K562 (cell line): Measurements from ENCODE around the gene RNU11. TPM values are rescaled to one million over a fixed set of nuclear protein-coding genes. Genes with fewer than 3 reads are reported as not detected.
A peak's percentile ranks its signal among the peaks of the same experiment; 100 is the strongest.

Experiments used
- ATAC-seq: fragments of 200-7000 bp; cut with Tn5 transposase; 3 replicates; pipeline ENCODE4 v1.9.1; 2020; ENCODE audit warnings: moderate library complexity
- BruUV-seq: library from RNA; stranded (reverse); fragments of 400-500 nt; replicated peaks from 2 replicates; lab custom pipeline; 2021; lab: Mats Ljungman, UMichigan
- CTCF ChIA-PET: fragments of 300-600 bp; formaldehyde crosslinking; extraction: SDS; loops from one replicate; lab custom pipeline; 2021; ENCODE audit warnings: low intra/inter-chr PET ratio; lab: Yijun Ruan, JAX
- POLR2A ChIA-PET: fragments of 300-600, 350-650 bp; sonication (Branson Sonifier 250); formaldehyde crosslinking; extraction: SDS; loops from one replicate; lab custom pipeline; 2021; ENCODE audit warnings: antibody characterized with exemption, inconsistent platforms; lab: Yijun Ruan, JAX
- DNase-seq, 4 experiments: peaks; one replicate each; pipeline versions ENCODE4 v3.0.0 to v3.0.0-alpha.2; 2011 to 2018; ENCODE audit warnings: low spot score in 3 of 4, mixed read lengths in 3 of 4; ENCODE audit errors: extremely low read depth in 1 of 4
- FAIRE-seq: peaks from 2 replicates; lab custom pipeline; 2011; peaks lifted over from hg19 to GRCh38; lab: Jason Lieb, UNC
- H2AFZ ChIP-seq: 2 replicates; pipeline ENCODE4 v1.6.0; 2011; ENCODE audit warnings: low read depth, low read length, control low read depth, inconsistent platforms
- H3K27ac ChIP-seq: fragments of 200-600 bp; 3 replicates; pipeline ENCODE4 v1.8.0; 2011; ENCODE audit warnings: low read depth, mild to moderate bottlenecking, control low read depth, inconsistent platforms, low read length, moderate library complexity, mixed read lengths; ENCODE audit errors: extremely low read depth
- H3K27me3 ChIP-seq, 2 experiments: fragments of 300-600 bp in 1 of 2; 2 replicates in 1 of 2; 3 replicates in 1 of 2; pipeline versions ENCODE4 v1.6.0 to v1.8.0; 2011; ENCODE audit warnings: inconsistent platforms in 2 of 2, low read length in 2 of 2, mild to moderate bottlenecking in 1 of 2, mixed read lengths in 1 of 2, moderate library complexity in 1 of 2; ENCODE audit not compliant: control insufficient read depth in 2 of 2, insufficient read depth in 2 of 2
- H3K36me3 ChIP-seq: fragments of 300-600 bp; 3 replicates; pipeline ENCODE4 v1.8.0; 2011; ENCODE audit warnings: mild to moderate bottlenecking, low read length, inconsistent platforms; ENCODE audit not compliant: control insufficient read depth, insufficient read depth
- H3K4me1 ChIP-seq, 2 experiments: fragments of 200-600 bp in 1 of 2; replicated peaks in 1 of 2; 2 replicates in 1 of 2; 3 replicates in 1 of 2; pipeline versions ENCODE4 v1.5.1 to v1.8.0; 2011; ENCODE audit warnings: inconsistent platforms in 2 of 2, low read length in 2 of 2, mild to moderate bottlenecking in 1 of 2, mixed read lengths in 1 of 2, moderate library complexity in 1 of 2; ENCODE audit not compliant: control insufficient read depth in 2 of 2, insufficient read depth in 2 of 2
- H3K4me2 ChIP-seq: 2 replicates; pipeline ENCODE4 v1.6.1; 2011; ENCODE audit warnings: low read length, control low read depth, inconsistent platforms, mixed read lengths; ENCODE audit not compliant: insufficient read depth
- H3K4me3 ChIP-seq: fragments of 200-600 bp; sonication (generic), shearing (Covaris generic); 2 replicates; pipeline ENCODE4 v1.5.1; 2016; ENCODE audit warnings: control low read depth, inconsistent platforms
- H3K79me2 ChIP-seq: fragments of 200-600 bp; 3 replicates; pipeline ENCODE4 v1.8.0; 2011; ENCODE audit warnings: low read length, inconsistent platforms; ENCODE audit not compliant: control insufficient read depth, insufficient read depth
- H3K9ac ChIP-seq, 2 experiments: 2 replicates each; pipeline versions ENCODE4 v1.6.0 to v1.6.1; 2011; ENCODE audit warnings: low read depth in 2 of 2, low read length in 2 of 2, control low read depth in 1 of 2, inconsistent platforms in 1 of 2, mild to moderate bottlenecking in 1 of 2, mixed read lengths in 1 of 2; ENCODE audit not compliant: insufficient read depth in 1 of 2
- H3K9me1 ChIP-seq: one replicate; pipeline ENCODE4 v1.6.0; 2011; ENCODE audit warnings: inconsistent platforms, mild to moderate bottlenecking, low read length, moderate library complexity; ENCODE audit not compliant: control insufficient read depth, insufficient read depth
- H3K9me3 ChIP-seq: replicated peaks from 2 replicates; pipeline ENCODE4 v1.5.1; 2011; ENCODE audit warnings: low read depth, low read length, inconsistent platforms; ENCODE audit not compliant: control insufficient read depth, insufficient read depth
- H4K20me1 ChIP-seq: replicated peaks from 2 replicates; pipeline ENCODE4 v1.6.1; 2011; ENCODE audit warnings: low read length, inconsistent platforms, mixed read lengths; ENCODE audit not compliant: control insufficient read depth, insufficient read depth
- ADNP ChIP-seq: fragments of 200-800 bp; sonication (Bioruptor generic); IDR thresholded peaks from 2 replicates; pipeline ENCODE4 v1.6.1; 2016; ENCODE audit warnings: missing genetic modification characterization, missing compliant biosample characterization
- CBX5 ChIP-seq: IDR thresholded peaks from 2 replicates; pipeline ENCODE4 v1.6.1; 2014; ENCODE audit warnings: low read depth, borderline replicate concordance
- CGGBP1 ChIP-seq: fragments of 250-450 bp; sonication (Bioruptor Pico); IDR thresholded peaks from 2 replicates; pipeline ENCODE4 v1.9.0; 2021; ENCODE audit warnings: mild to moderate bottlenecking
- CREB3L1 ChIP-seq: fragments of 450-650 bp; IDR thresholded peaks from 2 replicates; pipeline ENCODE4 v1.6.1; 2014; ENCODE audit warnings: low read depth, mild to moderate bottlenecking, moderate library complexity, borderline replicate concordance
- EWSR1 ChIP-seq: fragments of 450-650 bp; IDR thresholded peaks from 2 replicates; pipeline ENCODE4 v1.6.1; 2018; ENCODE audit warnings: borderline replicate concordance, mild to moderate bottlenecking, low read depth, moderate library complexity; ENCODE audit not compliant: partially characterized antibody
- HDAC8 ChIP-seq: fragments of 450-650 bp; IDR thresholded peaks from 2 replicates; pipeline ENCODE4 v1.6.1; 2016; ENCODE audit warnings: mild to moderate bottlenecking, missing genetic modification characterization, moderate library complexity, missing compliant biosample characterization
- JUND ChIP-seq, 2 experiments: IDR thresholded peaks; 2 replicates in 1 of 2; 3 replicates in 1 of 2; pipeline ENCODE4 v1.6.1; 2011; ENCODE audit warnings: borderline replicate concordance in 2 of 2, low read depth in 2 of 2, low read length in 2 of 2, improper control_type of control experiment in 1 of 2, missing biosample characterization in 1 of 2, missing genetic modification characterization in 1 of 2, missing genetic modification reagents in 1 of 2
- KDM5B ChIP-seq: fragments of 200-600 bp; sonication (generic); IDR thresholded peaks from 2 replicates; pipeline ENCODE4 v1.6.1; 2012; ENCODE audit warnings: low read depth, mild to moderate bottlenecking, moderate library complexity, low read length, control low read depth, inconsistent platforms; ENCODE audit not compliant: insufficient replicate concordance
- L3MBTL2 ChIP-seq: fragments of 450-650 bp; IDR thresholded peaks from 2 replicates; pipeline ENCODE4 v1.6.1; 2016; ENCODE audit warnings: mild to moderate bottlenecking, moderate library complexity
- POLR2AphosphoS5 ChIP-seq: IDR thresholded peaks from 2 replicates; pipeline ENCODE4 v1.6.1; 2011; ENCODE audit warnings: mild to moderate bottlenecking, low read depth, low read length, moderate library complexity; ENCODE audit not compliant: control insufficient read depth, insufficient read depth
- POLR2H ChIP-seq: IDR thresholded peaks from 2 replicates; pipeline ENCODE4 v1.6.1; 2016; ENCODE audit warnings: missing genetic modification characterization, low read depth, mild to moderate bottlenecking, control low read depth, missing compliant biosample characterization, moderate library complexity
- RAD21 ChIP-seq, 2 experiments: fragments of 250-450 bp in 1 of 2; fragments of 450-650 bp in 1 of 2; sonication (Bioruptor Pico) in 1 of 2; formaldehyde crosslinking in 1 of 2; IDR thresholded peaks in 1 of 2; conservative IDR thresholded peaks in 1 of 2; 2 replicates each; pipeline versions ENCODE4 v1.4.0 to v1.8.0; 2020 to 2022; ENCODE audit warnings: mild to moderate bottlenecking in 2 of 2, moderate library complexity in 1 of 2
- RBBP5 ChIP-seq: fragments of 200-600 bp; sonication (generic); IDR thresholded peaks from 2 replicates; pipeline ENCODE4 v1.6.1; 2012; ENCODE audit warnings: borderline replicate concordance, mild to moderate bottlenecking, low read length, control low read depth, inconsistent platforms; ENCODE audit not compliant: insufficient read depth, poor library complexity, severe bottlenecking
- TBP ChIP-seq: optimal IDR thresholded peaks from 2 replicates; pipeline ENCODE3; 2011; ENCODE audit warnings: low read depth, low read length, improper control_type of control experiment
- WHSC1 ChIP-seq: IDR thresholded peaks from one replicate; pipeline ENCODE4 v1.6.1; 2012; ENCODE audit warnings: low read length, control low read depth, inconsistent platforms
- ZFP1 ChIP-seq: fragments of 450-650 bp; formaldehyde crosslinking; IDR thresholded peaks from 2 replicates; pipeline ENCODE4 v1.4.0; 2020; ENCODE audit warnings: mild to moderate bottlenecking, mixed read lengths
- ZNF184 ChIP-seq: sonication (generic); formaldehyde crosslinking; IDR thresholded peaks from 2 replicates; pipeline ENCODE4 v1.5.0; 2020; ENCODE audit warnings: missing genetic modification reagents
- ZNF3 ChIP-seq: fragments of 250-450 bp; sonication (Bioruptor Pico); IDR thresholded peaks from 2 replicates; pipeline ENCODE4 v1.5.0; 2021; ENCODE audit warnings: mild to moderate bottlenecking, moderate library complexity
- ZNF695 ChIP-seq: fragments of 450-650 bp; formaldehyde crosslinking; IDR thresholded peaks from 2 replicates; pipeline ENCODE4 v1.4.0; 2020; ENCODE audit warnings: mild to moderate bottlenecking, moderate library complexity
- WGBS: fragments of 100-300 bp; shearing (Covaris generic); methylation state at CpG from one replicate; pipeline ENCODE4 v1.1.6; 2016; ENCODE audit warnings: low coverage, mixed read lengths; ENCODE audit not compliant: insufficient coverage; ENCODE audit errors: missing lambda C conversion rate; 5-methylcytosine and 5-hydroxymethylcytosine counted together
- in situ Hi-C: fragments of 300-500 bp; cut with MboI; formaldehyde crosslinking; loops from 4 replicates; pipeline ENCODE4 v1.15.0; 2018; ENCODE audit warnings: inconsistent platforms, mixed read lengths
- intact Hi-C: fragments of 100-400 bp; cut with micrococcal nuclease; formaldehyde crosslinking; loops from 2 replicates; pipeline ENCODE4 v1.14.2; 2022
- polyA plus RNA-seq, 8 experiments: library from polyadenylated mRNA; depleted of rRNA in 4 of 8; stranded (reverse) in 5 of 8; unstranded in 3 of 8; fragments of >200 nt; fragmentation: Nextera tagmentation in 2 of 8; fragmentation: Illumina TruSeq in 1 of 8; extraction: Ambion mirVana in 2 of 8; extraction: Trizol in 1 of 8; gene quantifications; 2 replicates each; pipeline versions ENCODE4 v1.2.1 to v1.2.3, GENCODE V29; 2011 to 2014; ENCODE audit warnings: inconsistent platforms in 1 of 8, missing spikeins in 1 of 8
- total RNA-seq, 7 experiments: library from RNA; depleted of rRNA in 6 of 7; stranded (reverse); fragments of >200 nt in 6 of 7; fragmentation: Illumina TruSeq in 2 of 7; extraction: Trizol in 2 of 7; gene quantifications; 2 replicates each; pipeline versions ENCODE4 v1.2.1 to v1.2.3, GENCODE V29; 2011 to 2021; ENCODE audit warnings: low replicate concordance in 1 of 7

Gene RNU11
- total and polyA plus RNA-seq, 9 of the 15 experiments (the other 6 are each of a cell fraction or from before 2014, with no cell fraction given): not detected

- Histone ChIP-seq H3K4me1 (peaks cover 36 to 39% of the 10 kb centered on the region in 2 experiments; a peak in 4 of 5 replicates), H3K79me2 (peaks cover 56% of the 10 kb centered on the region), H3K27ac (peak within 1 kb of the TSS; percentile 95), H4K20me1 (no peaks in the 10 kb centered on the region), H3K36me3 (peaks cover 15% of the 10 kb centered on the region), H3K9ac (peak within 1 kb of the TSS; percentile 95 to 96), H2AFZ (peak within 1 kb of the TSS; percentile 91), H3K4me2 (peak within 1 kb of the TSS; percentile 94), H3K4me3 (peak within 1 kb of the TSS; percentile 79), H3K9me3 (no peaks in the 10 kb centered on the region), H3K27me3 (no peaks in the 10 kb centered on the region), H3K9me1 (no peaks in the 10 kb centered on the region)
- ATAC-seq (peak; percentile 89), DNase-seq (peak; percentile 90 to 98 (median 94)), FAIRE-seq (peak; percentile 93)
- in situ Hi-C loops (no loop called here), intact Hi-C loops (loop anchor here (1.0 to 10.0 kb wide), 4 partner anchors 61 to 542 kb away; partner anchors contain the start of genes ATP5IF1, DNAJC8 and SRSF4)
- ChIA-PET POLR2A (interaction anchor here (0.6 to 5.8 kb wide), 33 partner anchors 12 to 1230 kb away, joined by 3 to 66 read pairs (median 4); partner anchors contain the start of genes GMEB1 and YTHDF2), CTCF (interaction anchor here (0.6 to 1.3 kb wide), 4 partner anchors 114 to 1086 kb away, joined by 3 to 8 read pairs (median 4); no protein-coding TSS in a partner anchor)
- BruUV-seq: TSS peak; percentile 97
- under 1% methylated on average over 49 of the region's 49 CpGs for WGBS
- no peak for TF ChIP-seq WHSC1
- TF ChIP-seq ZNF184: no peak
- peak; percentile 95 for TF ChIP-seq POLR2AphosphoS5
- TF ChIP-seq JUND (IDR thresholded peaks at IDR 0.05; ENCODE audit: borderline replicate concordance, low read depth, low read length): peak; percentile 62; the same call in 1 of the 2 replicates
- TF ChIP-seq JUND (tag; IDR thresholded peaks at IDR 0.05; ENCODE audit: borderline replicate concordance, low read depth, low read length): peak; percentile 50; the same call in 2 of the 3 replicates
- no peak for TF ChIP-seq ZFP1 (CRISPR knock-in tag)
- TF ChIP-seq POLR2H: peak; percentile 95
- no peak for TF ChIP-seq TBP
- peak; percentile 94 for TF ChIP-seq L3MBTL2
- TF ChIP-seq HDAC8: peak; percentile 70
- peak; percentile 84 for TF ChIP-seq CREB3L1
- TF ChIP-seq RBBP5: peak; percentile 86
- peak; percentile 100 for TF ChIP-seq KDM5B
- TF ChIP-seq EWSR1: no peak
- TF ChIP-seq RAD21 (CRISPR knock-in tag; conservative IDR thresholded peaks at IDR 0.05 in 1 of 2, IDR thresholded peaks at IDR 0.05 in 1 of 2): peak; percentile 81 to 83
- TF ChIP-seq ADNP: no peak
- no peak for TF ChIP-seq ZNF695 (CRISPR knock-in tag)
- TF ChIP-seq ZNF3: no peak
- TF ChIP-seq CBX5: 0 out of 2 replicates have a peak, but pooled peaks have one; percentile 40
- TF ChIP-seq CGGBP1 (CRISPR knock-in tag): peak; percentile 88
Observed at GRCh38 chr1:28642847-28643635, 5.4 kb upstream of the RNU11 start, which contains the start of gene TAF12. TAF12 (minus strand) TSS chr1:28643067; CDS start chr1:28622081, 20,986 bp downstream.
